Retina (tissue), 1 donor: Measurements from ENCODE around the gene CACNA2D3.
A peak's percentile ranks its signal among the peaks of the same experiment; 100 is the strongest.

Source experiments
- DNase-seq: peaks from one replicate; pipeline ENCODE4 v3.0.0-alpha.2; 2016

The CACNA2D3 gene

DNA sequence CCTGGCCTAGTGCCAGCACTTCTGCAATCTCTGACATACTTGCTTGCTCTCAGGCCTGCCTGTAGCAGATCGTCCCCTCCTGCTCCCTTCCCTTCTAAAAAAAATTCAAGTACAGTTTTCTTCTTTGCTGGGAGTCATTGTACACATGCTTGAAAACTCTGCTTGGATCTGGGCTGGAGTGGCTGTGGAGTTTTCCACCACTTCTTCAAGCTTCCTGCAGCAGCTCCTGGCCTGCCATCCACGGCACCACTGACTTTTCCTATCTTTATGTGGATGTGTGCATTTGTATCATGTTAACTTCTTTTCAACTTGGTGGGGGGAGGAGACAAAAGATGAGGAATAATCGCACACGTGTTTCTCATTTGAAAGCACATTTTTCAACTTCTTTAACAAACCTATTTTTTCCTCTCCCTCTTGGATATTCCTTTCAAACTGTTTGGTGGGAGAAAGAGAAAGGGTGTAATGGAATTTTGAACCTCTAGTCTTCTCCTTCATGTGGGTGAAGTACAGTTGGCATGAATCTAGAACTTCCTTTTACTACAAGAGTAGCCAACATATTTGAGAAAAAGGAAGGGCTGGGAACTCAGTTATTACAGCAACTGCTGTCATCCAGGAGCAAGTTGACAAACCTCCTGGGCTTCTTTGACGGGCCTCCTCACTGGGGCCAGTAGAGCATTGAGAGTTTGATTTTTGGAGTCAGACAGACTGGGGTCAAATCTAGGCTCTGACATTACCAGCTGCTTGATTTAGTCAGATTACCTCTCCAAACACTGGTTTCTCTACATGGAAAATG, 866.7 kb downstream of the CACNA2D3 start:
- no peak for DNase-seq

DNA sequence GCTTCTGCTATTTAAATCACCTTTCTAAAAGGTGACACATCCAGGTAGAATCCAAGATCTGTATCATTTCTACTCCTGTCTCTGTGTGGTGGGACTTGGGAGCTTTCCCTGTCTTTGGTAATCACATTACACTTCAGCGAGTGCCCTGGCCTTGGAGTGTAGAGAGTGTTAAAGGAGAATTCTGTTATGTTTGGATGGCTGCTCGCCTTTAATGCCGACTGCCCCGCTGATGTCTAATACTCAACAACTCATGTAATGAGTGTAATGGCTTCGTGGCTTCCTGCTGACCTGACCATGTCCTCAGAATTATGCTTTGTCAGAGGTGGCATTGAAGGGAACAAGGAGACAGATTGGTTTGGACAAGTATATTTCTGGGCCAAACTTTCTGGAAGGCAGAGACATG, 871.8 kb downstream of the CACNA2D3 start:
- peak; percentile 76 for DNase-seq

DNA sequence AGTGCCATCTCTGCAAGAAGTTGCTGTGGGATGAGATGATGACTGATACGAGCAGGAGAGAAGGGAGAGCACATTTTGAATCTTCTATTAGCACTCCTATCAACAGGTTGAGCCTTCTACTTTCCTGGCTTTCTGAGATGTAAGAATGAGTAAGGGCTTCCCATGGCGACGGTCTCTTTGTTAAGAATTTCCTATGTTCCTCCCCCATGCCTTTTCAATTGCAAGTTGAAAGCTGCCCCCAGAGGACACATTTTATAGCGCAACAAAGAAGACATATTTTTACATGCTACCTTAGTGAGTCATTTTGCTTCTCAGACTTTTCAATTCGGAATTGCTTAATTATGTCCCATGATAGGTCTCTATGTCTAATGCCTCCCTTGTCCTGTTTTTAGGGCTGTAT, 876.8 kb downstream of the CACNA2D3 start:
- no peak for DNase-seq

DNA sequence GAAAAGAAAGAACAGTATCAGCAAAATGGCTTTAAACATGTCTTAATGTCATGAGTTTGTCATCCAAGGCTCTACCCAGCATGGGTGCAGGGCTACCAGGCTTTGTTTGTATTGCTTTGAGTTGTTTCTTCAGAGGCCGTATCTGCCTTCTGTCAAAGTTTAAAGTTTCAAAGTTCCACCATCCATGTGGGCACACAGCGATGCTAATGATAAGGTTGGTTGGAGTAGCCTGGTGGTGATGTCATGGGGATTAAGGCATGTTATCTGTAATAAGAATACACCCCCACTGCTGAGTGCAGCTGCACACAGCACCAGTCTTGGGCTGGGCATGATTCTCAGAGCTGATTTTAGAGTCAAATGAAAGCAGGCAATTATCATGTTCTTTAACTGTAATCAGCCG, 877.5 kb downstream of the CACNA2D3 start:
- no peak for DNase-seq

DNA sequence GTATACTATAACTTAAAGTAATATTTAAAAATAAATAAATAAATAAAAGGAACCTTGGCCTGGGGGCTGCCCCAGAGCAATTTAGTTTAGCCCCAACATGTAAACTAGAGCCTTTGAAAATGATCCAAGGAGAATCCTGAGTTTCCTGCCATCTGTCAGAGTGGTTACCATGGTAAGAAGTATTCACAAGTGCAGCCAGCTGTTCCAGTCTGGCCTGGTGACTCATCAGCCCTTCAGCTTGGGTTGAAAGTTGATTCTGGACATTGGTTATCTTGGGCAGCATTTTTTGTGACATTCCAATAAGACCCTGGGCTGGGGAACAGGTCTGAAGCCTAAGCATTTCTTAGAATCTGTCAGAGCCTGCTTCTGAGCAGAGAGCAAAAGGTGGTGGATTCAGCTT, 878.2 kb downstream of the CACNA2D3 start:
- no peak for DNase-seq

DNA sequence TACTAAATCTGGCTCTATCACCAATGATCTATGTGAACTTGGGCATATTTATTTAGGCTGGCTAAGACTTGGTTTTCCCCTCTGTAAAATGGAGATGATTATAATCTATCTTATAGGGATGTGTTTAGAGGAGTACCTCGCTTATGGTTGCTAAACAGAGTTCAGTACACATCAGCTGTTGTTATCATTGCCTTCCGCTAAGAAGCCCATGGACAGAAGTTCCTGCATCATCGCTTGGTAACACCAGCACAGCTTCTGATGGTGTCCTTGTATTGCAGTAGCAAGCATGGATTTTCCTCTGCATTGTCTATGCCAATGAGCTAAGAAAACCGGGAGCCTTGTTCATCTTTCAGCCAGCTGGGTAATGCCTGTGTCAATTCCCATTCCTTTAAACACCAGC, 878.6 kb downstream of the CACNA2D3 start:
- DNase-seq: no peak

DNA sequence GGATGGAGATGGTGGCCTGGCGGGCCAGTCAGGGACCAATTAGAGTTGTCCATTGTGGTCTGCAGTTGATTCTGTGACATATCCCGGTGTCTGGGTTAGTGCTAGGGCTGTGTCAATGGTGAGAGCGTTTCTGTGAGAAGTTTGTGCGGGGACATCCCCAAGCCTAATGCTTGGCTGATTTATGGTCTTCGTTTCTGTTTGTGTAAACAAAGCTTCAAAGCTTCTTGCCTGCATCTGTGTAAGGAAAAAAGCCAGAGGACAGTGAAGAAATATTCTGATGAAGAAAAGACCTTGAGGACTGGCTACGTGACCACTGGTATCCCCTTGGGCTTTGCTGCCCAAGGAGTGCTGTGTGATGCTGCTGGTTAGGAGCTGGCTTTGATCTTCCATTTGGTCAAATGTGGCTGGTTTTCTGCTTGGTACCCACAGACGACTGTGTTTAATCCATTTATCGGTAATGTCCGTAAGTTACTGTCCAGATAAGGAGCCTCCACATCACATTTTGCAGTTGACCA, 880.1 kb downstream of the CACNA2D3 start:
- DNase-seq: no peak

DNA sequence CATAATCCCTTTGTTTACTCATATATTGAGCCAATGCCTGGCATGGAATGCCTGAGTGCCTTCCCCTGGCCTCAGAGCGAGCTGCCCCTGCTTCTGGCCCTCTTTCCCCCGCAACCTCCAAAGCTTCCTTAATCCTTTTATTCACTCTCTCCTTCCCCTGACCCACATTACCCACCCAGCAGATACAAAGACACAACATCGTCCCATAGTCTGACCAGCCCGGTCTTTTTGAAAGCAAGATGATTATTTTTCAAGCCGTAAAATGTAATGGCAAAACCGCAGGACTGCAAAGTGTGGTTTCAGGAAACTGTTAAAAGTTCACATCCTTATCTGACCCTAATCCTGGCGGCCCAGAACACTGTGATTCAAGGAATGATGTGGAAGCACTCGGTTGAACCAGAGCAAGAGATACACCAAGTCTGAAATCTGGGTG, 883.9 kb downstream of the CACNA2D3 start:
- peak; percentile 28 for DNase-seq

DNA sequence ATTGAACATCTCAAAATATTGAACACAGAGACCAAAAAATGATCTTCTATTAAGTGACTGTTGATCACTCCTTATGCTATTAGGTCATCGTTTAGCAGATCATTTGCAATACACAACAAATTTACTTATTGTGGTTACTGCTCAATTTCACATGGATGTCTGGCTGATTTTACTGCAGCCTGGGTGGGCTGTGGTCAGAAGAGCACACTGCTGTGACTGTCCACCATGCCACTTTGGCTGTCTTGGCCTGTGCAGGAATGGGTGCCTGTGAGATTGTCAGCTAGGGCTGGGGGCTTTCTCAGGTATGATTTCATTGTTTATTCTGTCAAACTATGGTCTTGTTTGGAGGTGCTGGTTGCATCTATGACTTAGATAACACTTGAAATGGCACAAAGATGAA, 885.6 kb downstream of the CACNA2D3 start:
- no peak for DNase-seq

DNA sequence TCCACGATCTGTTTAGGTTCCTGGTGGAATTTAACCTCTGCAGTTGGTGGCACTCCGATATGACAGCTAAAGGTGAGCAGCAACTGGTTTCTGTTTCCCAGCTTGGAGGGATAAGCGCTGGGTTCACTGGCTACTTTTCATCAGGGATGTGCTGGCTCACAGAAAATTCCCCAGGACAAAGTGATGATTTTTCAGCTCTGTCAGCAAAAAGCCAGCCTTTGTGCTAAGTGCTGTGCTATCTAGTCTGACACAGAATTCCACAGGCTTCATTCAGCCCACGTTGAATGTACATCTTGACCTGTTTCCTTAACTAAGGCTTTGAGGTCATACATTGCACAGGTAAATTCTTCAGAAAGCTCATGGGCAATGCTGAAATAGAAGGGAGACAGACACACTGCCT, 887.0 kb downstream of the CACNA2D3 start:
- DNase-seq: no peak

DNA sequence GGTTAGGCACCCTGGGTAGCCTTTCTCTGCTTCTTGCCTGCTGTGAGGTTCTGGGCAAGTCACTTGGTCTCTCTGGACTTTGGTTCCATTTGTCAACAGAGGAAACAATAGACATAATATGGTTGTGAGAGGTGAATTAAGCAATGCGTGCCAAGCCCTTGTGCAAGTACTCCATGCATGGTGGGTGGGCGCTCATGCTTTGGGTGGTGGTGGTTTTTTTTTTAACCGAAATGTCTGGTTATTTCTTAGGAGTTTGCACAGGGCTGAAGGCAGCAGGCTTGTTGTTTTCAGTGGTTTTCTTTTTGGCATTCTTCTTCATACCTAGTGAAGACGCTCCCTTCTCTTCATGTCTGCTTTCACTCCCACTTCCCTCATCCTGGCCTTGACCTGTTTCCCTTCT, 889.7 kb downstream of the CACNA2D3 start:
- DNase-seq: no peak

DNA sequence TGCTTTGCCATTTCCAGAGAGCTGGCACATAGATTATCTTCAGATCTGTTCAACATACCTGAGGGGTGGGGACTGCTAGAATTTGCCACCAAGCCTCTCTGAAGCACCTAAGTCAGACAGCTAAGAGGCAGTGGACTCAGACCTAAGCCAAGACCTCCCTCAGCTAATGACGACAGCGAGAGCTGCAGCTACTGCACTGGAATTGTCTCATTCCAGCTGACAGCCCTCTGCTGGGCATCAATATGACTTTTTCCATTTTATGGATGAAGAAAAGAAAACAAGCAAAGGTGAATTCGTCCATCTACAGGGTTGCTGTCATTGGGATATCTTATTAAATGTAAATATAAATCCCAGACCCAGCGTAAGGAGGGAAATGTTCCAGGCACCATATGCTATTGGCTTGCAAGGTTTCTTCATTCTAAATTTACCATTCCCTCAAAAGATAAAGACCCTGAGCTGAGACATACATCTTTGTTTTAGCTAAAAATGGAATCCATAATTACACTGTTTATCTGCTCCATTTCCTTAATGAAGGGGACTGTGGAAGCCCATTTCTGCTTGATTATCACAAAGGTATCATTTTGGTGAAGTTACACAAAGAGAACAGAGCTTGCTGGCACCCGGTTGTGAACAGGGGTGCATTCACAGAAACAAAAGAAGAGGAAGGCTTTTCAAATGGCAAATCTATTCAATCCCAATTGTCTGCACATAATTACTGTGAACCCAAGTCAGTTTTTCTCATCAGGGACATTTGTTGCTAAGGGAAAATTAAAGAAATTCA, 891.0 kb downstream of the CACNA2D3 start:
- DNase-seq: no peak

DNA sequence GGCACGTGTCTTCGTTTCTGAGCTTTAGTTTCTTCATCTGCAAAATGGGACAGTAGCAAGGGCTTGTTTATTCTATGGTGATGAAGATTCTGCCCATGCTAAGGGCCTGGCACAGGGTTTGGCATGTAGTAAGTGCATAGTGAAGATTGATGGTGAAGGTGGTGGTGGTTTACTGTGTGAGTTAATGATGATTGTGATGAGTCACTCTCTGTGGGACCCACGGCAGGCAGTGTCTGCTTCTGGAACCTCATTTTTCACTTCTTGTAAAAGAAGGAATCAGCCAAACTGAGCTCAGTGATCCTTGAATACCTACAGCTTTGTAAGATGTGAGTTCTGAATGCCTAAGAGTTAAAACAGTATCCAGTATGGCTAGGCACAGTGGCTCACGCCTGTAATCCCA, 891.7 kb downstream of the CACNA2D3 start:
- DNase-seq: no peak

DNA sequence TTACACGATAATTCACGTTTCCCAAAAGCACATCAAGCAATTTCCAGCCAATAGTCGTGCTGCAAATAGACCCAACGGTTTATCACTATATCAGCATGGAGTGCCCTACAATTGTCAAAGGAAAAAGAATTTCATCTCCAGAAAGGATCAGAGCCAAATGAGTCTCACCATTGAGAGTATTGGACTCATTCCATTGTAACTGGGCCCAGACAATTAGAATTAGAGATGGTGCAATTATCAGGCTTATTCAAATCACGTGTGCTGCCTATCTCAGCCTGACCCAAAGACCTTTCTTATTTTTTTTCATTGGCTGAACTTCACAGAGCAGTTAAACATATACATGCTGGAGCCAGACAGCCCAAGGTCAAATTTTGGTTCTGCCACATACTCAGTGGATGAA, 892.6 kb downstream of the CACNA2D3 start:
- no peak for DNase-seq

DNA sequence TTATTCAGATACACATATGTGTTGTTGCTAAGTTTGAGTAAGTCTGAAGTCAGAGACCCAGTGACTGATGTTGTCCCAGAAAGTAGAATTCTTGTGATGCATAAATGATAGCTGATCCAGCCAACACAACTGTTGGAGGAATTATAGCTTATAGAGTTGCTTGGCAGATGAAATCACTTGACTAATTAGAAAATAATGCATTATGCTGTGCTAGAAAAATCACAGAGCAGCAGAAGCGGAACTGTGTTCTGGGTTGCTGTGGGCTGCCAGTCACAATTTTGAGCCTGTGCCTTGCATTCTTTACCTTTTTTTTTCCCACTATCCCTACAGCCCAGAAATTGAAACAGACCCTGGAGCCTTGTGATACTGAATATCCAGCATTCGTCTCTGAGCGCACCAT, 895.5 kb downstream of the CACNA2D3 start:
- DNase-seq: no peak

DNA sequence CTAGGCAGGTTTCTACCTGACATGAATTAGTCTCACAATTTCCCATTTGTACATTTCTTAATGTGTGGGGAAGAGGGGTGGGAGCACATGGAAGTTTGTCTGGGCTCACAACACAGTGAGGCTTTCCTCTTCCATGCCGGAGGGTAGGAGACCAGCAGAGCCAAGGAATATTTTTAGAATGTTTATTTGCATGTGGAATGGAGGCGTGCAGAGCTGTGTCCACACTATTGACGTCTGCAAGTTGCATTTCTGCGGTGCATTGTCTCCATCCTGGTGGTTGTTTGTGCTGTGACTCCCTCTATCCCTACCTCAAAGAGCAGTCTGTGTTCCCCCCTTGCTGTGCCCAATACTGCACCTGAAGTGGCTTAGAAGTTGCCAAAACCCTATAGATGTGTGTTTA, 908.6 kb downstream of the CACNA2D3 start:
- no peak for DNase-seq

DNA sequence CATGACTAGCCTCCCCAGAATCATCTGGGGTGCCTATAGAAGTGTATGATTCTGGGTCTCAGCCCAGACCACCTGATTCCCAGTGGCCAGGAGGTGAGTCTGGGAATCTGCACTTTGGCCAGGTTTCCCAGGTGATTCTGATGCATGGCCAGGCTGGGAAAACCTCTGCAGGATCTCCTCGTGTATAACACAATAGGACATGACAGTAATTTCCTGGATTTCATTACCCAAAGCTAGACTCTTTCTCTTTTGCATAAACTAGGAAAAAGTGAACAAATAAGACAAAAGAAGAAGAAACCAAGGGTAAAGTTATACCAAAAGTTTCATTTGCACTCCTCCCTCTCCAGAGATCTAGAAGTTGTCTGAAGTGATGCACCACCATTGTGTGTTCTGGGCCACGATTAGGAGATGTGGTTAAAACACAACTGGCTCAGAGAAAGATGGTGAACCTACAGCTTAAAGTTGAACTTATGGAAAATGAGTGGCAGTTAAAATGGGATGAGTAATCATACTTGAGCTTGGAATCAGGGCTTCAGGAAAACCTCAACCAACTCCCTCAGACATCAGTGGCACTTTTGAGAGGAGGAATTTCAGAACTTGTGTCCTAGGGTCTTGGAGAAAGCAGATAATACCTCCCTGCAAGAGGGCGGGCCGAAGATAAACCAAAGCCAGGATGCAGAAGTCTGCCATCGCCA, 914.7 kb downstream of the CACNA2D3 start:
- DNase-seq: no peak

DNA sequence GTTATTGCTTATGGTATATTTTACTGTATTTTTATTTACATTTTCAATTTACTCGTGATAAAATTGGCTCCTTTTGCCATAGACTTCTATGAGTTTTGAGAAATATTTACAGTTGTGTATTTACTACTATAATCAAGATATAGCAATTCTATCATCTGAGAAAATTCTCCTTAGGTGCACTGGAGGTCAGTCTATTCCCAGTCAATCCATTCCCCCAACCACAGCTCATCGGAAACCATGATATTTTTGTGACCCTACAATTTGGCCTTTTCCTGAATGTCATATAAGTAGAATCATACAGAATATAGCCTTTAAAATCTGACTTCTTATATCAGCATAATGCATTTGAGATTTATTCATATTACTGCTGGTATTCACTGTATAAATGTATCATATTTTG, 920.2 kb downstream of the CACNA2D3 start:
- no peak for DNase-seq

DNA sequence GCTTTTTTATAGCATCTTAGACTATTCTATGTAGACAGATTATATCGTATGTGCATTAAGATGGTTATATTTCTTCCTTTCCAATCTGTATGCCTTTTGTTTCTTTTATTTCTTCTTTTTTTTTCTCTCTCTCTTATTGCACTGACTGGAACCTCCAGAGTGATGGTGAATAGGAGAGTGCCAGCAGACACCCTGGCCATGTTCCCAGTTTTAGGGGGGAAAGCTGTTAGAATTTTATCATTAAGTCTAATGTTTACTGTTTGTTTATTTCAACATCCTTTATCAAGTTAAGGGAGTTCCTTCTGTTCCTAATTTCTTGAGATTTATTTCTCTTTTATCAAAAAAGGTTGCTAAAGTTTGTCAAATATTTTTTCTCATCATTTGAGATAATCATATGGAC, 922.1 kb downstream of the CACNA2D3 start:
- no peak for DNase-seq

DNA sequence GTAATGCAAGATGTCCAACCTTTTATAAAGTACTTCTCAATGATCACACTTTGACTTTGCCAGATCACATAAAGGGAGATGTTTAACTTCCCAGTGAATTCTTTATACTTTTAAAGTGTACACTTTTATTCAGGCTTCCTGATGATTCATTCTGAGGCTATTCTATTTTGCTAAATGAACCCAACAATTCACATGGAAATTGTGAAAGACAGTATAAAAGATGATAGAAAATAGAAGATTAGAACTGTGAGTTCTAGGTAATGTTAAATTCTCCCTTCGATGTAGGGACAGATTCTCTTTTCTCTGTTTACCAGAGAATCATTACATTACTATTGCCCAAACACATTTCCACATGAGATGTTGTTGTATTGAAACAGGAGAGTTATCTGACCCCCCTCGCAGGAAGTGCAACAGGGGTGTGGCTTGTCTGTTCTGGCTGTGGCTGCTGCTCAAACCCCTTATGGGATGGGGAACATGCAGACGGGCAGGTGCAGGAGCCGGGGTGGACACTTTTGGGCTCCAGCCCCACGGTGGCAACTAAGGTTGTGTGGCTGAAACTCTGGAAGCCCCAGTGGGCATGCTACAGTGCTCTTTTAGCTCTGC, 936.8 kb downstream of the CACNA2D3 start:
- DNase-seq: no peak

DNA sequence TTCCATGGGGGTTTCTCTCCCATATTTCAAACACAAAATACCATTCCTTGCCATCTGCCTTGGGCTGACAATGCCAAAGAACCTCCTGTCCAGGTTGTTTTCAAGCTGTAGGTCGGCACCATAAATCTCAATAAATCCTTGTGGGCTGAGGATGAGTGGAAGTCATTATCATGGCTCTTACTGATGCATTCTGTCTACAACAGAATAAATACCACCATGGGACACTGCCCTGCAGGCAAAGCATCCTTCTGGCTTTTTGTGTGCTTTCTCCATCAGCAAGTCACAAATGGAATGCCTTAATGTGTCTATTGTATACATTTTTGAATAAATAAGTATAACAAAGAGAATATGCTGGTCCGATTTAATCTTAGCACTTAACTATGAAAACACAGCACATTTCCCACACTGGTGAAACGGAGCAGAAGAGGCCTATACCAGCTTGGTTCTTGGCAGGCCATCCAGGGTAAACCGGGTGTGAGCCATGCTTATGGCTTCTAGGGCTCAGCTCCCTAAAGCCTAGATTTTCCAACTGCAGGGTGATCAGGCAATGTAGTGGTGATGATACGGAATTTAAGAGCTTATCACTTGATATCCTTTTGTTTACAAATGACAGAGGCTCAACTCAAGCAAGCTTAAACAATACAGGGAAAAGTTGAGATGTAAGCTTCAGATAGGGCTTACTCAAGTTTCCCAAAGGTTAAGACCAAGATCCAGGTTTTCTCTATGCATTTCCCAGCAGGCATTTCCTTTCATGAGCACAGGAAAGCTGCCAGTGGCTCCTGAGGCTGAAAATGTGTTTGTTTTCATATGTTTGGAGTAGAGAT, 938.8 kb downstream of the CACNA2D3 start:
- no peak for DNase-seq

DNA sequence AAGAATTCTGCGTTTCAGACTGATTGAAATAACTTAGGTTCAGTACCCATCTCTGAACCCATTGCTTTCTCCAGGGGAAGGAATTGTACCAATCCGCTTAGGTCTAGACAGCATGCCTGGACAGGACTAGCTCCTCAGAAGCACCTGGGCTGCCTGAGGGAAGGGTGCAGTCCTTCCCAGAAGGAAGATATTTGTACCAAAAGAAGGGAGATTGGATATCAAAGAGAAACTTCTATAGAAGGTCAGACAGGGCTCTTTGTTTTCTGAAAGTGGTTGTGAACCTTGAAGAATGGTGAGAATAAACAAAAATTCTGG, 939.3 kb downstream of the CACNA2D3 start:
- no peak for DNase-seq
